ENCODE results near the gene ABCG4.
A peak's percentile ranks its signal among the peaks of the same experiment; 100 is the strongest.
"Not testable (repeated sequence)": the region's sequence is repeated elsewhere in the genome, so short reads cannot be mapped to it uniquely, and the experiment has no call there.

Gene ABCG4

GRCh38 chr11:119116235-119116594, 32.6 kb upstream of the ABCG4 start:
- DNase-seq (ENCODE audit: low read depth): no peak

GRCh38 chr11:119116601-119117000, 32.3 kb upstream of the ABCG4 start:
- no peak for DNase-seq (ENCODE audit: low read depth)

- no peak for DNase-seq (ENCODE audit: low read depth)
Measured at GRCh38 chr11:119117004-119117706, 31.7 kb upstream of the ABCG4 start.

GRCh38 chr11:119118227-119118626, 30.6 kb upstream of the ABCG4 start:
- DNase-seq (ENCODE audit: low read depth): no peak

- DNase-seq (ENCODE audit: low read depth): no peak
Measured at GRCh38 chr11:119118946-119119345, 29.9 kb upstream of the ABCG4 start.

- DNase-seq (ENCODE audit: low read depth): no peak
Measured at GRCh38 chr11:119120639-119121007, 28.2 kb upstream of the ABCG4 start.

- DNase-seq (ENCODE audit: low read depth): peak; percentile 98
Measured at GRCh38 chr11:119121008-119121810, 27.6 kb upstream of the ABCG4 start, which contains the start of gene HINFP. Gene HINFP (plus strand): TSS chr11:119121580. CDS start chr11:119126945, 5,365 bp downstream.

- no peak for DNase-seq (ENCODE audit: low read depth)
Measured at GRCh38 chr11:119121811-119122124, 27.1 kb upstream of the ABCG4 start.

- DNase-seq (ENCODE audit: low read depth): no peak
Measured at GRCh38 chr11:119125821-119126220, 23.0 kb upstream of the ABCG4 start.

- DNase-seq (ENCODE audit: low read depth): no peak
Measured at GRCh38 chr11:119126675-119127268, 22.1 kb upstream of the ABCG4 start.

- DNase-seq (ENCODE audit: low read depth): no peak
Measured at GRCh38 chr11:119130662-119131061, 18.2 kb upstream of the ABCG4 start.

- DNase-seq (ENCODE audit: low read depth): no peak
Measured at GRCh38 chr11:119134389-119134978, 14.4 kb upstream of the ABCG4 start.

GRCh38 chr11:119139276-119139675, 9.6 kb upstream of the ABCG4 start:
- DNase-seq (ENCODE audit: low read depth): not testable (repeated sequence)

- DNase-seq (ENCODE audit: low read depth): peak; percentile 21
Measured at GRCh38 chr11:119144825-119145486, 3.9 kb upstream of the ABCG4 start.

GRCh38 chr11:119145551-119145950, 3.3 kb upstream of the ABCG4 start:
- DNase-seq (ENCODE audit: low read depth): no peak

- DNase-seq (ENCODE audit: low read depth): no peak
Measured at GRCh38 chr11:119147604-119148333, 1.1 kb upstream of the ABCG4 start.

- DNase-seq (ENCODE audit: low read depth): no peak
Measured at GRCh38 chr11:119148720-119149017, 183 bp upstream of the ABCG4 start.

GRCh38 chr11:119149786-119150275, 979 bp downstream of the ABCG4 start:
- DNase-seq (ENCODE audit: low read depth): no peak

- DNase-seq (ENCODE audit: low read depth): no peak
Measured at GRCh38 chr11:119152043-119152442, 3.2 kb downstream of the ABCG4 start.

GRCh38 chr11:119152604-119153003, 3.8 kb downstream of the ABCG4 start:
- DNase-seq (ENCODE audit: low read depth): no peak

- no peak for DNase-seq (ENCODE audit: low read depth)
Measured at GRCh38 chr11:119153049-119153818, 4.4 kb downstream of the ABCG4 start.

All from stromal cell of bone marrow (primary cell).